Adipocyte (in vitro differentiated cells): Measurements from ENCODE around the gene KRT5.
"Not testable (repeated sequence)": the region's sequence is repeated elsewhere in the genome, so short reads cannot be mapped to it uniquely, and the experiment has no call there.

Experiments used
- DNase-seq: peaks from one replicate; pipeline ENCODE4 v3.0.0-alpha.2; 2015; ENCODE audit warnings: low read depth
- H3K27me3 ChIP-seq: replicated peaks from 2 replicates; pipeline ENCODE4 v1.7.0; 2013; ENCODE audit warnings: mild to moderate bottlenecking, low read length, moderate library complexity; ENCODE audit not compliant: control insufficient read depth, insufficient read depth
- H3K36me3 ChIP-seq: 2 replicates; pipeline ENCODE4 v1.7.0; 2013; ENCODE audit warnings: low read length, mild to moderate bottlenecking, moderate library complexity; ENCODE audit not compliant: control insufficient read depth, insufficient read depth, severe bottlenecking
- H3K4me1 ChIP-seq: 2 replicates; pipeline ENCODE4 v1.7.0; 2013; ENCODE audit warnings: mild to moderate bottlenecking, low read length, moderate library complexity; ENCODE audit not compliant: control insufficient read depth, insufficient read depth
- H3K4me3 ChIP-seq: 2 replicates; pipeline ENCODE4 v1.7.0; 2013; ENCODE audit warnings: mild to moderate bottlenecking, low read length, moderate library complexity
- H3K9ac ChIP-seq: 2 replicates; pipeline ENCODE4 v1.7.0; 2013; ENCODE audit warnings: mild to moderate bottlenecking, low read length, moderate library complexity
- H3K9me3 ChIP-seq: 2 replicates; pipeline ENCODE4 v1.7.0; 2013; ENCODE audit warnings: mild to moderate bottlenecking, low read length, moderate library complexity; ENCODE audit not compliant: control insufficient read depth

Gene KRT5

GRCh38 chr12:52499806-52500560 is 20.2 kb downstream of the KRT5 start:
- Histone ChIP-seq H3K9me3 (peaks cover 9% of the 10 kb centered on the region), H3K36me3 (no peaks in the 10 kb centered on the region), H3K4me1 (peaks cover 39% of the 10 kb centered on the region), H3K9ac (no peak overlapping the region), H3K4me3 (no peak overlapping the region), H3K27me3 (no peaks in the 10 kb centered on the region)
- peak; percentile 21 for DNase-seq

- Histone ChIP-seq H3K4me3 (no peak overlapping the region), H3K9me3 (peaks cover 9% of the 10 kb centered on the region), H3K4me1 (peaks cover 49% of the 10 kb centered on the region), H3K9ac (no peak overlapping the region), H3K36me3 (no peaks in the 10 kb centered on the region), H3K27me3 (no peaks in the 10 kb centered on the region)
- DNase-seq, result no peak
Measured at GRCh38 chr12:52498946-52499345, 21.2 kb downstream of the KRT5 start.

- no peaks in the 10 kb centered on the region for H3K36me3 ChIP-seq
- no peak overlapping the region for H3K9ac ChIP-seq
- H3K27me3 ChIP-seq, result no peaks in the 10 kb centered on the region
- DNase-seq, result no peak
- H3K9me3 ChIP-seq, result peaks cover 6% of the 10 kb centered on the region
- H3K4me3 ChIP-seq, result no peak overlapping the region
- peaks cover 56% of the 10 kb centered on the region for H3K4me1 ChIP-seq
Measured at GRCh38 chr12:52497975-52498374, 22.2 kb downstream of the KRT5 start.

DNA sequence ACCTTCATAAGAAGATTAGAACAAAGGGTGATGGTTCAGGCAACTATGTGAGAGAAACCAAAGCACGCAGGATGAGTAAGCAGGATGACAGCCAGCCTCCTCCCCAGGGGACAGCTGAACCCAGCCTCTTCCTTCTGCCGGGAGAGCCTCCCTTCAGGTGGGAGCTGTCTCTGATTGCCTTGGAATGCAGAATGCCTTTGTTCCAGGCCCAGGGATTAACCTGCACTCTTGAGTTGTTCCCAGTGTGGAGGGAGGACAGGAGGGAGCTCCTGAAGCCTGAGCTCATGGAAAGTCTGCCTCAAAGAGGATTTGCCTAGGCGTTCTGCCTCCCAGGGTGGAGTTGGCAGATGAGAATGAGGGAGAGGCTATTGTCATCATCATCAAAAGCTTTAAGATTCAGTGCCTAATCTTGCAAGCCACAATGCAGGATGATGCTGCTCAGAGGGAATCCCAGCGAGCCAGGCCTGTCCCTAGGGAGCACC is 23.6 kb downstream of the KRT5 start:
- no peak overlapping the region for H3K4me3 ChIP-seq

DNA sequence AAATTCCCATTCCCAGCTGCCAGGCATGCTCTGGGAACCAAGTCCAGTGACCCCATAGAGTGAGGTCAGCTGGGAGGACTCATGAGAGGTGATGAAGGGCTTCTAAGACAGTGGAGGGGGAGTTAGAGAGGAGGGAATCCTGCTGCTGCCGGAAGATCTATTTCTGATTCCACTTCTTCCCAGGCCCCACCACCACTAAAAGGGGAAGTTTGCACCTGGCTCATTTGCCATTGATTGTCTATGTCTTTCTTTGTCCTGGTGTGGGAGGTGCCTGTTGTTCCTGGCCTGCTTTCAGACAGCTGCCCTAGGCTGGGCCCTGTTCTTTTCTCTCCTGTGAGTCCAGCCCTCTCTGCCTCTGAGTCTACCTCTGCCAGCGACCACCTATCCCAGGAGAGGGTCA is 24.1 kb downstream of the KRT5 start:
- no peak for DNase-seq
- H3K4me1 ChIP-seq, result peaks cover 56% of the 10 kb centered on the region
- H3K27me3 ChIP-seq, result peaks cover 15% of the 10 kb centered on the region
- no peaks in the 10 kb centered on the region for H3K36me3 ChIP-seq
- H3K4me3 ChIP-seq, result no peak overlapping the region
- peak overlapping the region; percentile 43 for H3K9ac ChIP-seq
- H3K9me3 ChIP-seq, result no peaks in the 10 kb centered on the region

More for the DNA sequence above, 23.6 kb downstream of the KRT5 start:
- Histone ChIP-seq H3K27me3 (peaks cover 9% of the 10 kb centered on the region), H3K36me3 (no peaks in the 10 kb centered on the region), H3K4me1 (peaks cover 56% of the 10 kb centered on the region), H3K9me3 (no peaks in the 10 kb centered on the region), H3K9ac (no peak overlapping the region)
- peak; percentile 26 for DNase-seq

GRCh38 chr12:52495389-52495788 is 24.8 kb downstream of the KRT5 start:
- no peak overlapping the region for H3K4me3 ChIP-seq
- H3K4me1 ChIP-seq, result peaks cover 56% of the 10 kb centered on the region
- peak overlapping the region; percentile 31 for H3K9ac ChIP-seq
- DNase-seq, result no peak
- peaks cover 18% of the 10 kb centered on the region for H3K27me3 ChIP-seq
- H3K9me3 ChIP-seq, result peaks cover under 1% of the 10 kb centered on the region
- no peaks in the 10 kb centered on the region for H3K36me3 ChIP-seq

DNA sequence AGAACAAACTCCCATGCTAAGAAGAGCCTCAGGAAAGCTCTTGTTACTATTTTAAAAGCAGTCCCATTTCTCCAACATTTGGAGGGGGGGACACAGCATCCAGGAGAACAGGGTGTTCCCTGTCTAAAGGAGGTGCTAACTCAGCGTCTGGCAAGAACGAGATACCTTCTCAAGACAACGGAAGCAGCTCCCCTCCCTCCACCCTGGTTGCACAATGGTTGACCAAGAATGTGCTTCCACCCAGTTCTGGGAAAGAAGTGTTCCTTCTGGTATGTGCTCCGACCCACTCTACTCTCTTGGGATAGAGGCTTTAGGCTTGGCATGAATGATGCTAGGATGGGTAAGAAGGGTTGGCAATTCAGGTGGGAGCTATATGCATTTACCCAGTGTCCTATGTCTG is 25.7 kb downstream of the KRT5 start:
- DNase-seq, result peak; percentile 42
- H3K4me1 ChIP-seq, result peaks cover 51% of the 10 kb centered on the region
- H3K9ac ChIP-seq, result peak overlapping the region; percentile 29
- peak overlapping the region; percentile 1 for H3K4me3 ChIP-seq
- no peaks in the 10 kb centered on the region for H3K36me3 ChIP-seq
- H3K9me3 ChIP-seq, result peaks cover 3% of the 10 kb centered on the region
- peaks cover 27% of the 10 kb centered on the region for H3K27me3 ChIP-seq

DNA sequence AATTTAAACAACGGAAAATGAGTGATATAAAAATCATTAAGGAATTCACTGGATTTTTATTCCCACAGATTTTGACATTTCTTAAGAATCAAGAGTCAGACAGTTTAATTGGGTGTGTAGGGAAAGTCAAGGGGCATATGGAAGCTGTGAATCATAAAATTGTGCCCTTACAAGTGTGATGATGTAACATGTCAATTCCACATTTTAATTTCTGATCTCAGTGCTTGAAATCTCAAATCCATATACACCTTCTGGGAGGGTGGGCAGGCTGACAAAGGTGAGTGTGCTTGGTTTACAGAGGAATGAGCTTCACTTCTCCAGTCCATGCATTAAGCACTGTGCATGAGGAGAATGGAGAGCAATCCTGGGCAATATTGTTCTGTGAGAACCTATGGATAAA is 26.1 kb downstream of the KRT5 start:
- Histone ChIP-seq H3K4me1 (peaks cover 47% of the 10 kb centered on the region), H3K9ac (peak overlapping the region; percentile 29), H3K36me3 (no peaks in the 10 kb centered on the region), H3K4me3 (peak overlapping the region; percentile 1), H3K9me3 (peaks cover 3% of the 10 kb centered on the region), H3K27me3 (peaks cover 29% of the 10 kb centered on the region)
- no peak for DNase-seq

- DNase-seq, result no peak
- peaks cover 37% of the 10 kb centered on the region for H3K27me3 ChIP-seq
- H3K36me3 ChIP-seq, result no peaks in the 10 kb centered on the region
Measured at GRCh38 chr12:52493172-52493571, 27.0 kb downstream of the KRT5 start, which contains the start of gene KRT6A. Gene KRT6A (minus strand): TSS chr12:52493257. CDS start chr12:52493188, 69 bp downstream.

DNA sequence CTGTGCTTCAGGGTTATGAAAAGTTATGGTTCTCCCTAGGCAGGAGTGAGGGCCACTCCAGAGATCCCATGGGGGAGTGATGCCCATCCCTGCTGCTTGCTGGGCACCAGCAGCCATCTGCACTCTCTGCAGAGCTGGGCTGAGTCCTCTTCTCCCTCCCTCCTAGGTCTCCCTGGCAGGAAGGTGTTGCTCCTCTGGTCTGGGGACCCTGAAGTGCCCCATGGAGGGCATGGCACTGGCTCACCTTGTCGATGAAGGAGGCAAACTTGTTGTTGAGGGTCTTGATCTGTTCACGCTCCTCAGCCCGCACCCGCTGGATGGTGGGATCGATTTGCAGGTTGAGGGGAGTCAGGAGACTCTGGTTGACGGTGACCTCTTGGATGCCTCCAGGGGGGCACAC is 27.8 kb downstream of the KRT5 start:
- H3K9ac ChIP-seq, H3K36me3 ChIP-seq, DNase-seq, H3K4me3 ChIP-seq, H3K9me3 ChIP-seq: not testable (repeated sequence)
- H3K27me3 ChIP-seq, result peaks cover 37% of the 10 kb centered on the region
- peaks cover 39% of the 10 kb centered on the region for H3K4me1 ChIP-seq

More at GRCh38 chr12:52493172-52493571, 27.0 kb downstream of the KRT5 start, which contains the start of gene KRT6A:
- Histone ChIP-seq H3K9me3 (peaks cover 3% of the 10 kb centered on the region), H3K4me1 (peaks cover 39% of the 10 kb centered on the region), H3K4me3 (peak within 1 kb of the TSS; percentile 1), H3K9ac (peak within 1 kb of the TSS; percentile 29)

- not testable (repeated sequence) for DNase-seq, H3K4me3 ChIP-seq, H3K36me3 ChIP-seq, H3K9me3 ChIP-seq, H3K9ac ChIP-seq
- Histone ChIP-seq H3K4me1 (peaks cover 32% of the 10 kb centered on the region), H3K27me3 (peaks cover 43% of the 10 kb centered on the region)
Measured at GRCh38 chr12:52491495-52491894, 28.7 kb downstream of the KRT5 start.
